Breast epithelium (tissue), 4 donors: ENCODE data around the gene ZAP70. TPM values are rescaled to one million over a fixed set of nuclear protein-coding genes. Genes with fewer than 3 reads are reported as not detected.
"Not testable (repeated sequence)": the region's sequence is repeated elsewhere in the genome, so short reads cannot be mapped to it uniquely, and the experiment has no call there.

Experiments
- DNase-seq, 2 donors: peaks; one replicate each; pipeline ENCODE4 v3.0.0-alpha.2; 2019; ENCODE audit warnings: low spot score in 2 of 2
- H3K27ac ChIP-seq, 2 donors: fragments of 200-600 bp; sonication (generic) in 1 of 2; one replicate each; pipeline ENCODE4 v1.5.1; 2016 to 2019; ENCODE audit warnings: mild to moderate bottlenecking in 1 of 2
- H3K27me3 ChIP-seq, 2 donors: fragments of 200-600 bp; sonication (generic) in 1 of 2; one replicate each; pipeline versions ENCODE4 v1.5.1 to v1.6.0; 2017 to 2019; ENCODE audit warnings: control low read depth in 1 of 2, mild to moderate bottlenecking in 1 of 2
- H3K36me3 ChIP-seq: fragments of 200-600 bp; one replicate; pipeline ENCODE4 v1.5.1; 2019
- H3K4me1 ChIP-seq, 2 donors: fragments of 200-600 bp; sonication (generic); one replicate each; pipeline ENCODE4 v1.5.1; 2016 to 2019; ENCODE audit warnings: control low read depth in 1 of 2
- H3K4me3 ChIP-seq, 3 donors: fragments of 200-600 bp; sonication (generic); 1 replicate in 2 of 3; 2 replicates in 1 of 3; pipeline ENCODE4 v1.5.1; 2016 to 2019; ENCODE audit warnings: mild to moderate bottlenecking in 3 of 3, moderate library complexity in 2 of 3
- H3K9me3 ChIP-seq, 2 donors: fragments of 200-600 bp; sonication (generic) in 1 of 2; one replicate each; pipeline ENCODE4 v1.5.1; 2016 to 2019; ENCODE audit warnings: control low read depth in 1 of 2
- CTCF ChIP-seq, 3 donors: fragments of 450-650 bp; IDR thresholded peaks; one replicate each; pipeline ENCODE4 v1.5.1; 2016 to 2017; ENCODE audit warnings: antibody characterized with exemption in 3 of 3, mild to moderate bottlenecking in 3 of 3, moderate library complexity in 3 of 3
- POLR2A ChIP-seq: fragments of 450-650 bp; IDR thresholded peaks from one replicate; pipeline ENCODE4 v1.6.1; 2016; ENCODE audit warnings: antibody characterized with exemption, mild to moderate bottlenecking, moderate library complexity
- POLR2AphosphoS5 ChIP-seq, 3 donors: sonication (generic); formaldehyde crosslinking; IDR thresholded peaks; one replicate each; pipeline ENCODE4 v1.6.1; 2017; ENCODE audit warnings: antibody characterized with exemption in 3 of 3
- intact Hi-C: fragments of 100-400 bp; cut with DNase I; formaldehyde crosslinking; loops from one replicate; pipeline ENCODE4 v1.15.1; 2023; ENCODE audit warnings: low total_unique reads
- total RNA-seq, 3 donors: library from RNA; depleted of rRNA; stranded (reverse); fragments of >200 nt; gene quantifications; one replicate each; pipeline ENCODE4 v1.1.0, GENCODE V29; 2016

Gene ZAP70
- total RNA-seq, 3 donors from 2014 or later = 4.0 to 7.3 (median 4.9) TPM

- no peak for DNase-seq
- TF ChIP-seq CTCF (IDR thresholded peaks at IDR 0.05) (no peak), POLR2A (no peak)
- no peaks in the 10 kb centered on the region for H3K4me1 ChIP-seq
- no peak overlapping the region for H3K4me3 ChIP-seq
- H3K27ac ChIP-seq = no peak overlapping the region
- H3K36me3 ChIP-seq = no peaks in the 10 kb centered on the region
- intact Hi-C loops = no loop called here
- no peaks in the 10 kb centered on the region for H3K27me3 ChIP-seq
- H3K9me3 ChIP-seq = no peaks in the 10 kb centered on the region
Observed at GRCh38 chr2:97670471-97670870, 42.9 kb upstream of the ZAP70 start.

GRCh38 chr2:97671526-97671925 is 41.9 kb upstream of the ZAP70 start:
- TF ChIP-seq POLR2A (no peak), CTCF (IDR thresholded peaks at IDR 0.05) (no peak), POLR2AphosphoS5 (IDR thresholded peaks at IDR 0.05) (no peak)
- Histone ChIP-seq H3K27ac (no peak overlapping the region), H3K4me1 (no peaks in the 10 kb centered on the region), H3K9me3 (no peaks in the 10 kb centered on the region), H3K4me3 (no peak overlapping the region), H3K36me3 (no peaks in the 10 kb centered on the region), H3K27me3 (no peaks in the 10 kb centered on the region)
- DNase-seq = no peak
- intact Hi-C loops = no loop called here

GRCh38 chr2:97672606-97673140 is 40.7 kb upstream of the ZAP70 start:
- H3K4me1 ChIP-seq, H3K9me3 ChIP-seq, H3K27me3 ChIP-seq, H3K4me3 ChIP-seq, intact Hi-C loops, H3K27ac ChIP-seq, DNase-seq, H3K36me3 ChIP-seq: not testable (repeated sequence)

- Histone ChIP-seq H3K4me1 (no peaks in the 10 kb centered on the region), H3K9me3 (no peaks in the 10 kb centered on the region), H3K27ac (no peak overlapping the region), H3K36me3 (no peaks in the 10 kb centered on the region), H3K27me3 (no peaks in the 10 kb centered on the region), H3K4me3 (no peak overlapping the region)
- TF ChIP-seq POLR2AphosphoS5 (IDR thresholded peaks at IDR 0.05) (no peak), POLR2A (no peak), CTCF (IDR thresholded peaks at IDR 0.05) (no peak)
- intact Hi-C loops = no loop called here
- no peak for DNase-seq
Observed at GRCh38 chr2:97673182-97673914, 40.0 kb upstream of the ZAP70 start.

- Histone ChIP-seq H3K9me3 (no peaks in the 10 kb centered on the region), H3K4me3 (no peak overlapping the region), H3K36me3 (no peaks in the 10 kb centered on the region), H3K27ac (no peak overlapping the region), H3K27me3 (no peaks in the 10 kb centered on the region), H3K4me1 (no peaks in the 10 kb centered on the region)
- TF ChIP-seq CTCF (IDR thresholded peaks at IDR 0.05) (no peak), POLR2A (no peak), POLR2AphosphoS5 (IDR thresholded peaks at IDR 0.05) (no peak)
- DNase-seq = no peak
- intact Hi-C loops = no loop called here
Observed at GRCh38 chr2:97673915-97674283, 39.5 kb upstream of the ZAP70 start.
